ENCODE results near the gene LEF1. TPM values are rescaled to one million over a fixed set of nuclear protein-coding genes. Genes with fewer than 3 reads are reported as not detected.

LEF1 gene
- total RNA-seq, 1 donor from 2014 or later: 12.5 TPM

- intact Hi-C loops (cut with DNase I): no loop called here
- TF ChIP-seq POLR2AphosphoS5 (IDR thresholded peaks at IDR 0.05; ENCODE audit: insufficient read depth in 1 of 2, low read depth in 1 of 2) (no peak), POLR2A (IDR thresholded peaks at IDR 0.05) (no peak)
- TF ChIP-seq, protein P1, sequence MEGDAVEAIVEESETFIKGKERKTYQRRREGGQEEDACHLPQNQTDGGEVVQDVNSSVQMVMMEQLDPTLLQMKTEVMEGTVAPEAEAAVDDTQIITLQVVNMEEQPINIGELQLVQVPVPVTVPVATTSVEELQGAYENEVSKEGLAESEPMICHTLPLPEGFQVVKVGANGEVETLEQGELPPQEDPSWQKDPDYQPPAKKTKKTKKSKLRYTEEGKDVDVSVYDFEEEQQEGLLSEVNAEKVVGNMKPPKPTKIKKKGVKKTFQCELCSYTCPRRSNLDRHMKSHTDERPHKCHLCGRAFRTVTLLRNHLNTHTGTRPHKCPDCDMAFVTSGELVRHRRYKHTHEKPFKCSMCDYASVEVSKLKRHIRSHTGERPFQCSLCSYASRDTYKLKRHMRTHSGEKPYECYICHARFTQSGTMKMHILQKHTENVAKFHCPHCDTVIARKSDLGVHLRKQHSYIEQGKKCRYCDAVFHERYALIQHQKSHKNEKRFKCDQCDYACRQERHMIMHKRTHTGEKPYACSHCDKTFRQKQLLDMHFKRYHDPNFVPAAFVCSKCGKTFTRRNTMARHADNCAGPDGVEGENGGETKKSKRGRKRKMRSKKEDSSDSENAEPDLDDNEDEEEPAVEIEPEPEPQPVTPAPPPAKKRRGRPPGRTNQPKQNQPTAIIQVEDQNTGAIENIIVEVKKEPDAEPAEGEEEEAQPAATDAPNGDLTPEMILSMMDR (IDR thresholded peaks at IDR 0.05): no peak
- no peak overlapping the region for H3K4me3 ChIP-seq
- no peaks in the 10 kb centered on the region for H3K4me1 ChIP-seq
- DNase-seq (ENCODE audit: extremely low spot score in 2 of 2): no peak
- no peaks in the 10 kb centered on the region for H3K27me3 ChIP-seq
- no peak overlapping the region for H3K27ac ChIP-seq
- no peaks in the 10 kb centered on the region for H3K9me3 ChIP-seq
- no peaks in the 10 kb centered on the region for H3K36me3 ChIP-seq
These were observed 109.9 kb downstream of the LEF1 start for GRCh38 chr4:108058685-108059440.

- no peaks in the 10 kb centered on the region for H3K27me3 ChIP-seq
- TF ChIP-seq POLR2AphosphoS5 (IDR thresholded peaks at IDR 0.05; ENCODE audit: insufficient read depth in 1 of 2, low read depth in 1 of 2): no peak
- TF ChIP-seq, protein P1 (IDR thresholded peaks at IDR 0.05): no peak
- no peak for TF ChIP-seq POLR2A (IDR thresholded peaks at IDR 0.05)
- intact Hi-C loops (cut with DNase I): no loop called here
- no peak overlapping the region for H3K27ac ChIP-seq
- H3K36me3 ChIP-seq: no peaks in the 10 kb centered on the region
- H3K9me3 ChIP-seq: no peaks in the 10 kb centered on the region
- H3K4me3 ChIP-seq: no peak overlapping the region
- no peaks in the 10 kb centered on the region for H3K4me1 ChIP-seq
- no peak for DNase-seq (ENCODE audit: extremely low spot score in 2 of 2)
These were observed 112.3 kb downstream of the LEF1 start for GRCh38 chr4:108056418-108056817.

GRCh38 chr4:108055787-108056186, 112.9 kb downstream of the LEF1 start:
- H3K36me3 ChIP-seq: no peaks in the 10 kb centered on the region
- TF ChIP-seq POLR2AphosphoS5 (IDR thresholded peaks at IDR 0.05; ENCODE audit: insufficient read depth in 1 of 2, low read depth in 1 of 2): no peak
- TF ChIP-seq, protein P1 (IDR thresholded peaks at IDR 0.05): no peak
- TF ChIP-seq POLR2A (IDR thresholded peaks at IDR 0.05): no peak
- intact Hi-C loops (cut with DNase I): no loop called here
- no peaks in the 10 kb centered on the region for H3K4me1 ChIP-seq
- no peaks in the 10 kb centered on the region for H3K9me3 ChIP-seq
- H3K4me3 ChIP-seq: no peak overlapping the region
- no peak overlapping the region for H3K27ac ChIP-seq
- no peaks in the 10 kb centered on the region for H3K27me3 ChIP-seq
- DNase-seq (ENCODE audit: extremely low spot score in 2 of 2): no peak

DNA sequence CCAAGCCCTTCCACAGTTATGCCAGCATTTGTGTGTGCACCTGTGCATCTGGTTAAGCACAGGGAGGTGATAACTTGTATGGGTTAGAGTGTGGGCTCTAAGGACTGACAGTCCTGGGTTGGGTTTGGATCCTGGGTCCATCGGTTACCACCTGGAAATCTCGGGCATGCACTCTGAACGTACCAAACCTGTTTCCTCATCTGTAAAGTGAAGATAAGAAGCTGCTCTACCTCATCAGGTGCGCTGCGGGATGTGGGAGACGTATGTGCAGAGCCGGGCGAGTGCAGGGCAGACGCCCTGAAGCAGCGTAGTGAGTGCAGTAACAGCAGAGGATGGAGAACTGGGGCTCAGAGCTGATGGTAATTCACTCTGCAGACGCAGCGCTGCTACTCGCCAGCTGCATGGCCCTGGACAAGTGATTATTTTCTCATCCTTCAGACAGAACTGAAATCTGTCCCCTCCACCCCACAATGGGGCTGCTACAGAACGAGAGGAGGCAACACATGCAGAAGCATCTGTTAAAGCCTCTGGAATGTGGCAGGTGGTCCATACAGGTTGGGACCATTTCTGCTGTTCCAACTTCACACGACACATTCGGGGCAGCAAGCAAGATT, 114.6 kb downstream of the LEF1 start:
- no peak overlapping the region for H3K4me3 ChIP-seq
- no peaks in the 10 kb centered on the region for H3K27me3 ChIP-seq
- intact Hi-C loops (cut with DNase I): no loop called here
- H3K27ac ChIP-seq: no peak overlapping the region
- no peak for DNase-seq (ENCODE audit: extremely low spot score in 2 of 2)
- H3K4me1 ChIP-seq: no peaks in the 10 kb centered on the region
- H3K36me3 ChIP-seq: no peaks in the 10 kb centered on the region
- H3K9me3 ChIP-seq: no peaks in the 10 kb centered on the region
- TF ChIP-seq POLR2AphosphoS5 (IDR thresholded peaks at IDR 0.05; ENCODE audit: insufficient read depth in 1 of 2, low read depth in 1 of 2): no peak
- TF ChIP-seq POLR2A (IDR thresholded peaks at IDR 0.05): no peak
- TF ChIP-seq, protein P1 (IDR thresholded peaks at IDR 0.05): no peak

DNA sequence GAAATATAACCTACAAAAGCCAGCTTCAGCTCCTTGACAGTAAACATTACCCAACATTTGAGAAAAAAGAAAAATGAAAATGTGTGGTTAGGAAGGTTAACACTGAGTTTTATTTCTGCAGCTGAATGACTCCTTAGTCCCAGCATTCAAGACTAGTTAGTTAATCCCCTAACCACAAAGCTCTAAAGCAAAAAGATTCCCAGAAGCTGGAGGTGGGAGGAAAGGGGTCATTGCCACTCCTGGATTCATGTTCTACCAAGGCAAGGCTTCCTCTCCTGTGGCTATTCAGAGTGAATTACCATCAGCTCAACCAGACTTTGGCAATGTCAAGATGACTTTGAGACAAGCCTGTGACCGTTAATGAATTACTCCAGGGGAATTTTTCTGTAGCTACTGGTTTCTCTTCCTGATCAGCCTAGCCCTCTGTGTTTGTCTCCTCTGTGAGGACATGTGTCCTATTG, 115.5 kb downstream of the LEF1 start:
- Histone ChIP-seq H3K27ac (no peak overlapping the region), H3K9me3 (no peaks in the 10 kb centered on the region), H3K4me3 (no peak overlapping the region), H3K27me3 (no peaks in the 10 kb centered on the region), H3K36me3 (no peaks in the 10 kb centered on the region), H3K4me1 (no peaks in the 10 kb centered on the region)
- no peak for DNase-seq (ENCODE audit: extremely low spot score in 2 of 2)
- no peak for TF ChIP-seq POLR2AphosphoS5 (IDR thresholded peaks at IDR 0.05; ENCODE audit: insufficient read depth in 1 of 2, low read depth in 1 of 2)
- TF ChIP-seq, protein P1 (IDR thresholded peaks at IDR 0.05): no peak
- intact Hi-C loops (cut with DNase I): no loop called here
